ENCODE results near the gene TBC1D32.

DNA sequence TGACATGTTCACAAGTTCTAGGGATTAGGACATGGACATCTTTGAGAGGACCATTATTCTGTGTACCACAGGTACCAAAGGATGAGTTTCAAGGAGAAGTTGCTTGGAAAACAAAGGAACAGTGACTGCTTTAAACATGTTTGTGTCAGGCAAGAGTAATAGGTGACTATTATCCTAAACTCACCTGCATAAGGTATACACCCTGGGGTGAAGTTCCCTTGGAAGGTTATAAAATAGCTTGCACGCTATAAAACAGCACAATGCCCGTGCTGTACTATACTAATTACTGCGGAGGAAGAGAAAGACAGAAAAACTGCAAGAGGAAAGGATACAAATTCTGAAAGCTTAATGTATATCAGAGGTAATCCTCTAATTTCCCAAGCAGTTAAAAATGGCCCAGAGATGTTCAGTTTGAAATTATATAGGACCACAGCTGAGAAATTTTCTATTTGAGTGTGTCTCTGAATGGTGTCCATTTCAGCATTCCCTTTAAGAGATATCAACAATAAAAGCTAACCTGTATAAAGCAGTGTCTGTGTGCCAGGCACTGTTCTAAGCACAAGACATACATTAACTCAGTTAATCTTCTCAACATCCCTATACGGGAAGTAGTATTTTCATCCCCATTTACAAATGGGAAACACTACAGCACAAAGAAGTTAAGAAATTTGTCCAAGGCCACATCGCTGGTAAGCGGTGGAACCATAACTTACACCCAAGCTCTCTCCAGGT lies 19.7 kb downstream of the TBC1D32 start:
- TF ChIP-seq POLR2A (IDR thresholded peaks at IDR 0.05), result no peak
- TF ChIP-seq, protein P1, sequence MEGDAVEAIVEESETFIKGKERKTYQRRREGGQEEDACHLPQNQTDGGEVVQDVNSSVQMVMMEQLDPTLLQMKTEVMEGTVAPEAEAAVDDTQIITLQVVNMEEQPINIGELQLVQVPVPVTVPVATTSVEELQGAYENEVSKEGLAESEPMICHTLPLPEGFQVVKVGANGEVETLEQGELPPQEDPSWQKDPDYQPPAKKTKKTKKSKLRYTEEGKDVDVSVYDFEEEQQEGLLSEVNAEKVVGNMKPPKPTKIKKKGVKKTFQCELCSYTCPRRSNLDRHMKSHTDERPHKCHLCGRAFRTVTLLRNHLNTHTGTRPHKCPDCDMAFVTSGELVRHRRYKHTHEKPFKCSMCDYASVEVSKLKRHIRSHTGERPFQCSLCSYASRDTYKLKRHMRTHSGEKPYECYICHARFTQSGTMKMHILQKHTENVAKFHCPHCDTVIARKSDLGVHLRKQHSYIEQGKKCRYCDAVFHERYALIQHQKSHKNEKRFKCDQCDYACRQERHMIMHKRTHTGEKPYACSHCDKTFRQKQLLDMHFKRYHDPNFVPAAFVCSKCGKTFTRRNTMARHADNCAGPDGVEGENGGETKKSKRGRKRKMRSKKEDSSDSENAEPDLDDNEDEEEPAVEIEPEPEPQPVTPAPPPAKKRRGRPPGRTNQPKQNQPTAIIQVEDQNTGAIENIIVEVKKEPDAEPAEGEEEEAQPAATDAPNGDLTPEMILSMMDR (IDR thresholded peaks at IDR 0.05), result no peak
